Thyroid gland (tissue), 4 donors: Measurements from ENCODE around the gene NGFR. TPM values are rescaled to one million over a fixed set of nuclear protein-coding genes. Genes with fewer than 3 reads are reported as not detected.

Experiments
- DNase-seq, 2 donors: peaks; one replicate each; pipeline ENCODE4 v3.0.0-alpha.2; 2019
- H3K27ac ChIP-seq, 3 donors: fragments of 200-600 bp; sonication (generic); 1 replicate in 2 of 3; 2 replicates in 1 of 3; pipeline ENCODE4 v1.5.1; 2016 to 2019; ENCODE audit warnings: mild to moderate bottlenecking in 1 of 3, moderate library complexity in 1 of 3
- H3K27me3 ChIP-seq: fragments of 200-600 bp; sonication (generic); one replicate; pipeline ENCODE4 v1.5.1; 2019
- H3K36me3 ChIP-seq, 2 donors: fragments of 200-600 bp; sonication (generic); one replicate each; pipeline ENCODE4 v1.5.1; 2016 to 2019
- H3K4me1 ChIP-seq, 2 donors: fragments of 200-600 bp; sonication (generic); one replicate each; pipeline ENCODE4 v1.5.1; 2017 to 2019
- H3K4me3 ChIP-seq, 3 donors: fragments of 200-600 bp; sonication (generic); replicated peaks in 1 of 3; 1 replicate in 2 of 3; 2 replicates in 1 of 3; pipeline ENCODE4 v1.5.1; 2016; ENCODE audit warnings: mild to moderate bottlenecking in 1 of 3
- H3K9me3 ChIP-seq: fragments of 200-600 bp; sonication (generic); one replicate; pipeline ENCODE4 v1.5.1; 2017
- CTCF ChIP-seq, 6 experiments: fragments of 200-600 bp in 3 of 6; fragments of 450-650 bp in 3 of 6; sonication (generic) in 3 of 6; IDR thresholded peaks; one replicate each; pipeline ENCODE4 v1.5.1; 2016 to 2019; ENCODE audit warnings: antibody characterized with exemption in 6 of 6, mild to moderate bottlenecking in 2 of 6, inconsistent platforms in 1 of 6, moderate library complexity in 1 of 6
- POLR2A ChIP-seq, 2 donors: fragments of 450-650 bp; IDR thresholded peaks; one replicate each; pipeline ENCODE4 v1.6.1; 2017; ENCODE audit warnings: antibody characterized with exemption in 2 of 2, mild to moderate bottlenecking in 2 of 2, moderate library complexity in 1 of 2
- WGBS, 2 donors: methylation state at CpG; one replicate each; pipeline ENCODE4 v1.1.5; 2017; 5-methylcytosine and 5-hydroxymethylcytosine counted together
- intact Hi-C: fragments of 100-400 bp; cut with DNase I; formaldehyde crosslinking; loops from one replicate; pipeline ENCODE4 v1.15.1; 2023
- total RNA-seq, 4 donors: library from RNA; depleted of rRNA; stranded (reverse); fragments of >200 nt; gene quantifications; one replicate each; pipeline ENCODE4 v1.2.3, GENCODE V29; 2016

Gene NGFR
- total RNA-seq: 10 to 100 TPM; 14.5 to 34.0 (median 21.1) TPM

- Histone ChIP-seq H3K9me3 (no peaks in the 10 kb centered on the region), H3K4me3 (peak within 1 kb of the TSS in 2 of 3 donors; percentile 13 to 37), H3K4me1 (peaks cover 20 to 36% of the 10 kb centered on the region in 2 donors), H3K36me3 (no peaks in the 10 kb centered on the region), H3K27me3 (peaks cover 19% of the 10 kb centered on the region), H3K27ac (peak within 1 kb of the TSS in 1 of 3 donors; percentile 18)
- peak; percentile 14 to 29 for DNase-seq
- intact Hi-C loops: no loop called here
- WGBS, 2 donors: 0 to 2% methylated on average over 23 to 27 of the region's 79 CpGs
- TF ChIP-seq CTCF (IDR thresholded peaks at IDR 0.05): peak in 1 of 6 experiments; percentile 8
- TF ChIP-seq POLR2A (IDR thresholded peaks at IDR 0.05): peak in 1 of 2 donors; percentile 35
Observed at GRCh38 chr17:49494986-49495841, at the start of gene NGFR. TSS of gene NGFR (plus strand) at chr17:49495293. CDS start at chr17:49495418, 125 bp downstream.

- Histone ChIP-seq H3K27ac (no peak overlapping the region), H3K27me3 (no peaks in the 10 kb centered on the region), H3K4me3 (no peak overlapping the region), H3K36me3 (no peaks in the 10 kb centered on the region), H3K9me3 (no peaks in the 10 kb centered on the region), H3K4me1 (no peaks in the 10 kb centered on the region)
- intact Hi-C loops: no loop called here
- 82 to 94% methylated on average over 5 to 7 of the region's 7 CpGs for WGBS, 2 donors
- no peak for DNase-seq
- TF ChIP-seq POLR2A (IDR thresholded peaks at IDR 0.05) (no peak), CTCF (IDR thresholded peaks at IDR 0.05) (no peak)
Observed at GRCh38 chr17:49445591-49445990, 49.5 kb upstream of the NGFR start.

GRCh38 chr17:49447628-49448302 is 47.3 kb upstream of the NGFR start:
- intact Hi-C loops: no loop called here
- Histone ChIP-seq H3K36me3 (no peaks in the 10 kb centered on the region), H3K27ac (no peak overlapping the region), H3K4me1 (no peaks in the 10 kb centered on the region), H3K4me3 (no peak overlapping the region), H3K9me3 (no peaks in the 10 kb centered on the region), H3K27me3 (no peaks in the 10 kb centered on the region)
- no peak for DNase-seq
- WGBS, 2 donors: 85 to 87% methylated on average over 9 of the region's 9 CpGs
- TF ChIP-seq CTCF (IDR thresholded peaks at IDR 0.05) (no peak), POLR2A (IDR thresholded peaks at IDR 0.05) (no peak)

- H3K4me3 ChIP-seq: no peak overlapping the region
- TF ChIP-seq POLR2A (IDR thresholded peaks at IDR 0.05): no peak
- no peak for TF ChIP-seq CTCF (IDR thresholded peaks at IDR 0.05)
- no peaks in the 10 kb centered on the region for H3K27me3 ChIP-seq
- WGBS, 2 donors: 79 to 80% methylated on average over 4 of the region's 4 CpGs
- H3K4me1 ChIP-seq: no peaks in the 10 kb centered on the region
- no peak overlapping the region for H3K27ac ChIP-seq
- H3K9me3 ChIP-seq: no peaks in the 10 kb centered on the region
- intact Hi-C loops: no loop called here
- no peak for DNase-seq
- H3K36me3 ChIP-seq: no peaks in the 10 kb centered on the region
Observed at GRCh38 chr17:49450181-49450580, 44.9 kb upstream of the NGFR start.

- Histone ChIP-seq H3K4me1 (no peaks in the 10 kb centered on the region), H3K27ac (no peak overlapping the region), H3K4me3 (no peak overlapping the region), H3K9me3 (no peaks in the 10 kb centered on the region), H3K27me3 (no peaks in the 10 kb centered on the region), H3K36me3 (no peaks in the 10 kb centered on the region)
- TF ChIP-seq CTCF (IDR thresholded peaks at IDR 0.05): no peak
- TF ChIP-seq POLR2A (IDR thresholded peaks at IDR 0.05): no peak
- WGBS, 2 donors: 64 to 67% methylated on average over 3 of the region's 3 CpGs
- intact Hi-C loops: no loop called here
- no peak for DNase-seq
Observed at GRCh38 chr17:49450735-49451134, 44.4 kb upstream of the NGFR start.
